Measurements from ENCODE around the gene WDPCP. TPM values are rescaled to one million over a fixed set of nuclear protein-coding genes. Genes with fewer than 3 reads are reported as not detected.
"Not testable (repeated sequence)": the region's sequence is repeated elsewhere in the genome, so short reads cannot be mapped to it uniquely, and the experiment has no call there.

The WDPCP gene
- polyA plus RNA-seq, 10 donors: 6.6 to 11.9 (median 8.3) TPM

DNA sequence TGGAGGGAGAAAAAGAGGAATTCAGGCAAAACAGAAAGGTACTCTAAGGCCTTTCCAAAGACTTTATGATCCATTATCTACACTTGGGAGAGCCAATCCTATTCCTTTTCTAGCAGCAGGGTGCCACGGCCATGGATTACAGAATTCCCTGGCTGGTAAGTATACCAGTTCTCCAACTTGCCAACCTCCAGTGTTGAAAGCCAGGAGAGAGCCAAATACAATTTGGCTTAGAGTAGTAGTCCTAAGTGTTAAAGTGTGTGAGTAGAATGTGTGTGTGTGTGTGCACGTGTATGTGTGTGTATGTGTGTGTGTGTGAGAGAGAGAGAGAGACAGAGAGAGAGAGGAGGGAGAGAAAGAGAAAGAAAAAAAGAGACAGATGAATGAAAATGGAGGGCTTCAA lies 43.3 kb downstream of the WDPCP start:
- DNase-seq: no peak

DNA sequence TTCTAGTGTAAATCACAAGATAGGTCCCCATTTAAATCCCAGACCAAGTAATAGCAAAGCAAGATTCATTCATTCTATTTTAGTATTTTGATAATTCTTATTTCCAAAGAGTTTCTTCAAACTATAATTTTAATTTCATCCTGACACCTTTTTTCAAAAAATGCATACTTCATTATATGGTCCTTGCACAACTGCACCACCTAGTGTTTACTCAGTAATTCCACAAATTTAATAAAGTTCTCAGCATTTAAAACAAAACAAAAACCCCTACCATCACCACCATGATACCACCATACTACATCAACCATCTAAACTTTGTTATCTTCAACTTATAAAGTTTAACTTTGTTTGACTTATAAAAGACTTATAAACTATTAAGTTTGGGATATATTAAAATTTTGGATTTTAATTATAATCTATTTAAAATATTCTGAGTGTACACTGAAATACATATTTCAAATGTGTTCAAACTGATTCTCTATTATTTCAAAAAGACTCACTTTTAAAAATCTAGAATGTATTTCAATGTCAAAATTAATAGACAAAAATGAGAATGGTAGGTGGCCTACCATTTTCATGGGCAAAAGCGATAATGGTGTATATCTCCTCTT lies 44.2 kb downstream of the WDPCP start:
- peak in 1 of 3 donors; percentile 8 for DNase-seq

DNA sequence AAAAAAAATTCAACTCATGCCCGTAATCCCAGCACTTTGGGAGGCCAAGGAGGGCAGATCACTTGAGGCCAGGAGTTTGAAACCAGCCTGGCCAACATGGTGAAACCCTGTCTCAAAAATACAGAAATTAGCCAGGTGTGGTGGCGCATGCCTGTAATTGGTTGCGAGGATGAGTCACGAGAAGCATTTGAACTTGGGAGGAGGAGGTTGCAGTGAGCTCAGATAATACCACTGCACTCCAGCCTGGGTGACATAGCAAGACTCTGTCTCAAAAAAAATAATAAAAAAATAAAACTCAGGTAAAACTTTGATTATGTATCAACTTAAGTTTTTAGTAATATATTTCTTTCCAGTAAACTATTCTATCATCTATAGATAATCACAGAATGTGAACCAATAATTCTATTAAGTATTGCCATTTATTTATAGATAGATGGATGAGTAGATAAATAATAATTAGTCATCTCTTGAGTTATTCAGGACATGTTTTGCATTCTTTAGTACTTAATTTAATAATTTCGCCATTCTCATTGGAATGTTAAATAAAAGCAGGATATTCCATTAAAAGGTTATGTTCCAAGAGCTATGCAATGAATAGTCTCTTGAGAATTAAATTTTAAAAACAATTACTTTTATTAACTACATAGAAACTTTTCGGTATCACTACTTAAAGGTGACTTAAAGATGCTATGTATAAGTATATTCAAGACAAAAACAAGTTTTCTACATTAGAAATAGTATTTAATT lies 48.7 kb downstream of the WDPCP start:
- no peak for DNase-seq

DNA sequence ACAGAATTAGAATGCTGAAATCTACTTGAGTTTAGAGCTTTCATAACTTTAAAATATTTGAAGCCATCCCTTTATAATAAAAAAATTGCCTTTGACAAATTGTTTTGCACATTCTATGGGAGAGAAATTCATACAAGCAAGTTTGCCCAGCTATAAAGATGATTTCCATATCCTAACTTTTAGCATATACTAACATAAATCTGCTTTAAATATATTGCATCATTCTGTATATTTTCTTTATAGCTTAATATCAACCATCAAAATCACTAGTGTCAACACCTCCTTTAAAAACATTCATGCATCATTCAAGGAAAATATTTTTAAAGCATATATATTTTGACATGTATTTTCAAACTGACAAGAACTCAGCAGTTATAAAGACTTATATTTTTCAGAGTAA lies 49.9 kb downstream of the WDPCP start:
- no peak for DNase-seq

GRCh38 chr2:63537306-63537705 lies 51.0 kb downstream of the WDPCP start:
- no peak for DNase-seq

- DNase-seq: no peak
Observed at GRCh38 chr2:63530704-63531279, 57.5 kb downstream of the WDPCP start.

DNA sequence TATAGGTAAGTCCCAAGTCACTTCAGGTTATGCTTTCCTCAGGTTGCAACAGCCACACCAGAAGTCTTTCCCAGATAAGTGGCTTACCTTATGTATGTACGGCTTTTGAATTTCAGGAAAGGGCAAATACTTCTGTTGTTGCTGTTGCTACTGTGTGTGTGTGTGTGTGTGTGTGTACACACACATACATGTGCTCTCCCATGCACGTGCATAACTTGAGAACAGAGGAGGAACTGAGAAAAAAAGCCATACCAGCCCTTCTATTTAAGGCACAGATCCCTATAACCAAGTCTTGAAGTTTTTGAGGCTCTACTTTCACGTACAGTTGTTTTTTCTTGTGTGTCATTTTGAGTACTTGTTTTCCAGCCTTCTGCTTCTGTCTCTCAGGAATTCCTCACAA lies 62.4 kb downstream of the WDPCP start:
- no peak for DNase-seq

- DNase-seq: no peak
Observed at GRCh38 chr2:63522950-63523349, 65.3 kb downstream of the WDPCP start.

- DNase-seq: no peak
Observed at GRCh38 chr2:63520793-63521192, 67.5 kb downstream of the WDPCP start.

DNA sequence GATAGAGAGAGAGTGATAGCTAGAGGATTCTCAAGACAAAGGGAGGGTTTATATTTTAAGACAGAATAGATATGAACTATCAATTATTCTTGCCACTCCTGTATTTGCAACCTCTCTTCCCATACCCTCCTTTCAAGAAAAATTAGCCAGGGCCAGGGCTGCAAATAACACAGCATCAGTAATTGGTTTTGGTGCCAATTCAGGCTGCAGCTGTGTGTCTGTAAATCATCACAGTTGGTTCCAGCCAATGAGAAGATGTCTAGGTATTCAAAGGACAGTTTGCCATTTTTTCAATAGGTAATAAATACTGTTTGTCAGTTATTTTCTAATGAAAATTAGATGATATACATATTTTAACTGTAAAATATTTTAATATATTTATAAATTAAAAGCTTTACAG lies 73.5 kb downstream of the WDPCP start:
- peak; percentile 8 to 30 (median 28) for DNase-seq

DNA sequence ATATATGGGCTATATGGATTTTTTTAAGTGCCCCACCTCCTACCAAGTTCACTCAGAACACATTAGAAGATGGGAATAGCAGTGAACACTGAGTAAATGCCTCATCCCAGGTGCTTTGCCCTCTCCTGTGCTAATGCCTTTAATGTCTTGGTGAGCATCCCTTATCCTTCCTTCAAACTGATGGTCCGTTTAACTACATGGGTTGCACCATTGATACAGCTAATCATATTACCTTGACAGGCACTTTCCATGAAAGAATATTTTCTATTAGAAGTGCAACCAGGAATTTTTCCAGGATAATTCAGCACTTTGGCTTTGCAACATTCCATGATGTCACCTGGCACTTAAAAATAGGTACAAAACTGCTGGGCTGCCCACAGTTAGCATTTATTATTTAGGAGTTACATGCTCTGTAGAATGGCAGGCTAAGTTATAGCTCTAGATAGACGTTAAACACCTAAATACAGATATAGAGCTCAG lies 74.0 kb downstream of the WDPCP start:
- DNase-seq: peak in 1 of 3 donors; percentile 9

- DNase-seq: no peak
Observed at GRCh38 chr2:63506320-63506719, 82.0 kb downstream of the WDPCP start.

- DNase-seq: no peak
Observed at GRCh38 chr2:63503818-63504217, 84.5 kb downstream of the WDPCP start.

DNA sequence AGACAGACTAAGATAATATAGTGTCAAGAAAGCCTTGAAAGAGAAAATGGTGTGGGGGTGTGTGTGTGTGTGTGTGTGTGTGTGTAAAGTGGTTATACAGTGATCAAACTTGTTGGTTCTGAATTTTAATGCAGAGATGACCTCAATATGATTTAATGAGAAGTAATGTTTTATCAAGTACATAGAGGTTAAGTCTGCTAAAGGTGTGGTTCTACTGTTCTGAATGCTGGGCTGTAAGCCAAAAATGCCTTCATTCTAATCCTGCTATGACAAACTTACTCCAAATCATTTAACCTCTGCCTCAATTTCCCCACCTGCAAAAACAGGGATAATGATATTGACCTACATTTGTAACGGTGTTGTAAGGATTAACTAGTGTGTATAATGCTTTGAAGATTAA lies 87.9 kb downstream of the WDPCP start:
- DNase-seq: no peak

GRCh38 chr2:63497576-63497975 lies 90.7 kb downstream of the WDPCP start:
- no peak for DNase-seq

GRCh38 chr2:63494968-63495367 lies 93.3 kb downstream of the WDPCP start:
- DNase-seq: no peak

GRCh38 chr2:63494100-63494499 lies 94.2 kb downstream of the WDPCP start:
- no peak for DNase-seq

DNA sequence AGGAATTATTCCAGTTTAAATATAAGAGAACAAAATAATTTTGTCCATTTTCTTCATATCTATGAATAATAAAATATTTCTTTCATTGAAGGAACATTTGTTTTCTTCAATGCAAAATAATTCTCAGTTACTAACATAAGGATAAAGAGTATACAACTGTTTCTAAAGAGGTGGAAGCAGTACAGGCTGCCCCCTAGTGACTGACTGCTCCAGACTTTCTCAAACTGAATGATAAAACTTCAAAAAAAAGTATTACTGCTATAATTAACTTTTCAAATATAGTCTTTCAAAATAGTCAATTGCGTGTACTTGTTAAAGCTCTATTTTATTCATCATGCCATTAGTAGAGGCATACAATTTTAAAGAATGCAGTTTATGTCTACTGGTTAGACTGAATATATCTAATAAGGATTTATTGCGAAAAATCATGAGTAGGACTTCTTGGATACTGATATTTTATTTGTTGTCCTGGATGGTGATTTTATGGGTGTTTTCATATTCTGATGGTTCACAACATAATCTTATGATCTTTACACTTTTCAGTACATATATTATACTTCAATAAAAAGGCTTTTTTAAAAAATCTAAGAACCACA lies 100.1 kb downstream of the WDPCP start:
- peak; percentile 9 to 51 (median 14) for DNase-seq

GRCh38 chr2:63486861-63487290 lies 101.4 kb downstream of the WDPCP start:
- no peak for DNase-seq

- DNase-seq: no peak
Observed at GRCh38 chr2:63484901-63485300, 103.4 kb downstream of the WDPCP start.

GRCh38 chr2:63484481-63484880 lies 103.8 kb downstream of the WDPCP start:
- no peak for DNase-seq

DNA sequence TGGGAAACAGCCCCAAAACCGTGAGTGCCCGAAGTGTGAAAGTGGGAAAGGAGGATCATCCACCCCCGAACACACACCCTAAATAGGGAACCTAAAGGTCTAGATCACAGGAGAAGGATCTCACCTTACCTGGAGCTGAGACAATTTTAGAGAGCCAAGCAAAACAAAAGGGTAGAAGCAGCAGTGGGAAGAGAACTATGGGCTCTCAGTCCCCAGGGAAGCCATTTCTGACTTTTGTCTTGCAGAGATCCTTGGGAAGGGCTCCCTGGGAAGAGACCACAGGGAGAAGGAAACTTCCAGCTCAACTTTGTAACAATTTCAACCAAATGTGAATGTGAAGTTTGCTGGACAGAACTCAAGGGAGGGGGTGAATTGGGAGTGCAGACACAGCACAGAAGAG lies 110.6 kb downstream of the WDPCP start:
- no peak for DNase-seq

DNA sequence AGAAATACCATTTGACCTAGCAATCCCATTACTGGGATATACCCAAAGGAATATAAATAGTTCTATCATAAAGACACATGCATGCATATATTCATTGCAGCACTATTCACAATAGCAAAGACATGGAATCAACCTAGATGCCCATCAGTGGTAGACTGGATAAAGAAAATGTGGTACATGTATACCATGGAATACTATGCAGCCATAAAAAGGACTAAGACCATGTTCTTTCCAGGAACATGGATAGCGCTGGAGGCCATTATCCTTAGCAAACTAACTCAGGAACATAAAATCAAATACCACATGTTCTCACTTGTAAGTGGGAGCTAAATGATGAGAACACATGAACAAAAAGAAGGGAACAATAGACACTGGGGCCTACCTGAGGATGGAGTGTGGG lies 119.0 kb downstream of the WDPCP start:
- not testable (repeated sequence) for DNase-seq
